Spleen (tissue), 11 donors: ENCODE results near the gene DEFB123. TPM values are rescaled to one million over a fixed set of nuclear protein-coding genes. Genes with fewer than 3 reads are reported as not detected.
"Not testable (repeated sequence)": the region's sequence is repeated elsewhere in the genome, so short reads cannot be mapped to it uniquely, and the experiment has no call there.

Experiments used
- DNase-seq: peaks from one replicate; pipeline ENCODE4 v3.0.0-alpha.2; 2020
- H3K27ac ChIP-seq, 8 donors: fragments of 200-600 bp; sonication (generic) in 7 of 8; 1 replicate in 4 of 8; 2 replicates in 4 of 8; pipeline versions ENCODE4 v1.5.0 to v1.8.0; 2016 to 2021; ENCODE audit warnings: inconsistent platforms in 4 of 8, mild to moderate bottlenecking in 4 of 8, moderate library complexity in 1 of 8
- H3K27me3 ChIP-seq, 7 donors: fragments of 200-600 bp; sonication (generic) in 6 of 7; replicated peaks in 1 of 7; 1 replicate in 4 of 7; 2 replicates in 3 of 7; pipeline versions ENCODE4 v1.5.0 to v1.8.0; 2016 to 2021; ENCODE audit warnings: inconsistent platforms in 3 of 7, mild to moderate bottlenecking in 1 of 7
- H3K36me3 ChIP-seq, 6 donors: fragments of 200-600 bp; sonication (generic) in 5 of 6; 1 replicate in 4 of 6; 2 replicates in 2 of 6; pipeline versions ENCODE4 v1.5.0 to v1.8.0; 2016 to 2021; ENCODE audit warnings: inconsistent platforms in 2 of 6
- H3K4me1 ChIP-seq, 6 donors: fragments of 200-600 bp; sonication (generic) in 5 of 6; 1 replicate in 3 of 6; 2 replicates in 3 of 6; pipeline versions ENCODE4 v1.5.0 to v1.8.0; 2016 to 2021; ENCODE audit warnings: inconsistent platforms in 3 of 6
- H3K4me3 ChIP-seq, 8 donors: fragments of 200-600 bp; sonication (generic) in 7 of 8; 1 replicate in 4 of 8; 2 replicates in 4 of 8; pipeline versions ENCODE4 v1.5.0 to v1.8.0; 2016 to 2021; ENCODE audit warnings: inconsistent platforms in 4 of 8, mild to moderate bottlenecking in 4 of 8, moderate library complexity in 2 of 8
- H3K9me3 ChIP-seq, 8 donors: fragments of 200-600 bp; sonication (generic) in 7 of 8; 1 replicate in 4 of 8; 2 replicates in 4 of 8; pipeline versions ENCODE4 v1.5.0 to v1.8.0; 2016 to 2021; ENCODE audit warnings: inconsistent platforms in 4 of 8
- CTCF ChIP-seq, 11 experiments: fragments of 200-600 bp in 7 of 11; fragments of 450-650 bp in 4 of 11; sonication (generic) in 4 of 11; IDR thresholded peaks in 8 of 11; conservative IDR thresholded peaks in 3 of 11; 1 replicate in 7 of 11; 2 replicates in 4 of 11; pipeline versions ENCODE4 v1.4.0 to v1.8.0; 2016 to 2021; ENCODE audit warnings: antibody characterized with exemption in 11 of 11, inconsistent platforms in 4 of 11, mild to moderate bottlenecking in 1 of 11
- POLR2A ChIP-seq, 3 donors: fragments of 450-650 bp; IDR thresholded peaks; one replicate each; pipeline ENCODE4 v1.5.1; 2017; ENCODE audit warnings: antibody characterized with exemption in 3 of 3, mild to moderate bottlenecking in 1 of 3
- POLR2AphosphoS5 ChIP-seq, 3 donors: sonication (generic); formaldehyde crosslinking; IDR thresholded peaks; one replicate each; pipeline ENCODE4 v1.5.1; 2017; ENCODE audit warnings: antibody characterized with exemption in 3 of 3
- WGBS, 5 donors: extraction: QIAGEN DNeasy Blood & Tissue Kit in 3 of 5; methylation state at CpG; one replicate each; pipeline versions ENCODE4 v1.1.5 to v1.1.7; 2013 to 2018; 5-methylcytosine and 5-hydroxymethylcytosine counted together
- intact Hi-C: fragments of 100-400 bp; cut with DNase I; formaldehyde crosslinking; loops from one replicate; pipeline ENCODE4 v1.15.0; 2023; ENCODE audit warnings: low total_unique reads
- polyA plus RNA-seq, 3 donors: library from polyadenylated mRNA; stranded (reverse); fragments of 200-250 nt; gene quantifications; one replicate each; pipeline ENCODE4 v1.2.1, GENCODE V29; 2013
- total RNA-seq, 7 donors: library from RNA; depleted of rRNA in 3 of 7; stranded (reverse); fragments of >200 nt in 3 of 7; fragmentation: NEBNext Ultra II Directional in 4 of 7; extraction: Animal tissue kit (Norgen Biotek cat#: 25700) in 4 of 7; gene quantifications; one replicate each; pipeline versions ENCODE4 v1.1.0 to v1.2.1, GENCODE V29; 2016 to 2021
- donor health status: healthy with polysubstance abuse.
- donor health status: DM: no; HTN: no; CAD: no; lungs with moderate emphysema.
- donor health status: DM: no; HTN: no; CAD: no.
- donor health status: Bipolar disorder and iron deficiency.
- donor health status: healthy.
- donor health status: DM: no; HTN: no; CAD: no.
- donor health status: DM: yes; HTN: yes; CAD: no.

Gene DEFB123
- total and polyA plus RNA-seq, 10 donors = not detected

GRCh38 chr20:31446084-31446819, 5.8 kb downstream of the DEFB123 start:
- no peaks in the 10 kb centered on the region for H3K4me1 ChIP-seq
- DNase-seq = no peak
- no peak overlapping the region for H3K27ac ChIP-seq
- 72 to 78% (median 74%) methylated on average over 12 of the region's 12 CpGs for WGBS, 5 donors
- H3K36me3 ChIP-seq = no peaks in the 10 kb centered on the region
- H3K9me3 ChIP-seq = no peaks in the 10 kb centered on the region
- intact Hi-C loops = no loop called here
- TF ChIP-seq POLR2A (IDR thresholded peaks at IDR 0.05) = no peak
- no peak for TF ChIP-seq POLR2AphosphoS5 (IDR thresholded peaks at IDR 0.05)
- H3K27me3 ChIP-seq = peaks cover 0 to 14% (median 0%) of the 10 kb centered on the region in 7 donors
- H3K4me3 ChIP-seq = no peak overlapping the region

DNA sequence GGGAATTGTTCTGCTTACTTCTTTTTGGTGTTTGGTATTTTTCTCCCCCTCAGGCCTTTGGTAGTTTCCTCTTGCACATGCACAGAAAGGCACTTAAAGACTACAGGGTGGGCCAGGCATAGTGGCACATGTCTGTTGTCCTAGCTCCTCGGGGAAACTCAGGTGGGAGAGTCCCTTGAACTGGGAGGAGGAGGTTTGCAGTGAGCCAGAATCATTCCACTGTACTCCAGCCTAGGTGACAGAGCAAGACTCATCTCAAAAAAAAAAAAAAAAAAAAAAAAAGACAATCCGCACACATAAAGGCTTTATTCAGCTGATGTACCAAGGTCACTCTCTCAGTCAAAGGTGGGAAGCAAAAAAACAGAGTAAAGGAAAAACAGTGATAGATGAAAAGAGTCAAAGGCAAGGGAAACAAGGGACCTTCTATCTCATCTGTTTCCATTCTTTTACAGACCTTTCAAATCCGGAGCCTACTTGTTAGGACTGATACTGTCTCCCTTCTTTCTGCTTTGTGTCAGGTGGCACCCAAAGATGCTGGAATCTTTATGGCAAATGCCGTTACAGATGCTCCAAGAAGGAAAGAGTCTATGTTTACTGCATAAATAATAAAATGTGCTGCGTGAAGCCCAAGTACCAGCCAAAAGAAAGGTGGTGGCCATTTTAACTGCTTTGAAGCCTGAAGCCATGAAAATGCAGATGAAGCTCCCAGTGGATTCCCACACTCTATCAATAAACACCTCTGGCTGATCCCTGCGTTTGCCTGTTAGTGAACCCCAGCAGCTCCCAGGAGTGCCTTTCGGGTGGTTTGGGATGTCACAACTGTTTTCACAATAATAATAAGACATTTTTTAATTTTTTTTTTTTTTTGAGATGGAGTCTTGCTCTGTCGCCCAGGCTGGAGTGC, 9.3 kb downstream of the DEFB123 start:
- Histone ChIP-seq H3K27ac (no peak overlapping the region), H3K4me1 (no peaks in the 10 kb centered on the region), H3K27me3 (peaks cover 0 to 8% (median 0%) of the 10 kb centered on the region in 7 donors), H3K9me3 (no peaks in the 10 kb centered on the region), H3K4me3 (no peak overlapping the region), H3K36me3 (no peaks in the 10 kb centered on the region)
- no peak for TF ChIP-seq POLR2A (IDR thresholded peaks at IDR 0.05)
- TF ChIP-seq POLR2AphosphoS5 (IDR thresholded peaks at IDR 0.05) = no peak
- TF ChIP-seq CTCF (IDR thresholded peaks at IDR 0.05 in 8 of 11, conservative IDR thresholded peaks at IDR 0.05 in 3 of 11) = no peak
- 69 to 82% (median 71%) methylated on average over 8 of the region's 8 CpGs for WGBS, 5 donors
- intact Hi-C loops = no loop called here
- DNase-seq = no peak

DNA sequence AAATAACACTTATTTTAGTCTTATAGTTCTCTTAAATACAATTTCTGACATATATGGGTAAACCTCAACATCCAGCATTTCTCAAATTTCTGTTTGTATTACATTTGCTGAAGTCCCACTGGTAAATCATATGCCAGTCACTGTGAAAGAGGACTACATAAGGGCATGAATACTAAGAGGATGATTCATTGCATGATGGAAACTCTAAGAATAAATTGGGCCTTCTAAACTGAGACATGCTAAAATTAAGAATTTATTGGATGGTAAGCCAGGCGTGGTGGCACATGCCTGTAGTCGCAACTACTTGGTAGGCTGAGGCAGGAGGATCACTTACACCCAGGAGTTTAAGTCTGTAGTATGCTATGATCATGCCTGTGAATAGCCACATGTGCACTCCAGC, 12.1 kb downstream of the DEFB123 start:
- intact Hi-C loops = no loop called here
- TF ChIP-seq POLR2A (IDR thresholded peaks at IDR 0.05) = no peak
- no peak for TF ChIP-seq POLR2AphosphoS5 (IDR thresholded peaks at IDR 0.05)
- no peak for TF ChIP-seq CTCF (IDR thresholded peaks at IDR 0.05 in 8 of 11, conservative IDR thresholded peaks at IDR 0.05 in 3 of 11)
- H3K4me1 ChIP-seq = no peaks in the 10 kb centered on the region
- no peaks in the 10 kb centered on the region for H3K9me3 ChIP-seq
- no peak overlapping the region for H3K27ac ChIP-seq
- peaks cover 0 to 18% (median 0%) of the 10 kb centered on the region in 7 donors for H3K27me3 ChIP-seq
- no peaks in the 10 kb centered on the region for H3K36me3 ChIP-seq
- no peak for DNase-seq
- 72 to 86% (median 82%) methylated on average over 2 of the region's 2 CpGs for WGBS, 5 donors
- H3K4me3 ChIP-seq = no peak overlapping the region

GRCh38 chr20:31454361-31454760, 13.9 kb downstream of the DEFB123 start:
- Histone ChIP-seq H3K36me3 (no peaks in the 10 kb centered on the region), H3K4me3 (no peak overlapping the region), H3K27me3 (peaks cover 0 to 30% (median 0%) of the 10 kb centered on the region in 7 donors), H3K9me3 (no peaks in the 10 kb centered on the region), H3K4me1 (no peaks in the 10 kb centered on the region), H3K27ac (no peak overlapping the region)
- no peak for TF ChIP-seq CTCF (IDR thresholded peaks at IDR 0.05 in 8 of 11, conservative IDR thresholded peaks at IDR 0.05 in 3 of 11)
- TF ChIP-seq POLR2AphosphoS5 (IDR thresholded peaks at IDR 0.05) = no peak
- no peak for TF ChIP-seq POLR2A (IDR thresholded peaks at IDR 0.05)
- intact Hi-C loops = no loop called here
- DNase-seq = no peak
- 84 to 95% (median 89%) methylated on average over 1 of the region's 1 CpG for WGBS, 5 donors

DNA sequence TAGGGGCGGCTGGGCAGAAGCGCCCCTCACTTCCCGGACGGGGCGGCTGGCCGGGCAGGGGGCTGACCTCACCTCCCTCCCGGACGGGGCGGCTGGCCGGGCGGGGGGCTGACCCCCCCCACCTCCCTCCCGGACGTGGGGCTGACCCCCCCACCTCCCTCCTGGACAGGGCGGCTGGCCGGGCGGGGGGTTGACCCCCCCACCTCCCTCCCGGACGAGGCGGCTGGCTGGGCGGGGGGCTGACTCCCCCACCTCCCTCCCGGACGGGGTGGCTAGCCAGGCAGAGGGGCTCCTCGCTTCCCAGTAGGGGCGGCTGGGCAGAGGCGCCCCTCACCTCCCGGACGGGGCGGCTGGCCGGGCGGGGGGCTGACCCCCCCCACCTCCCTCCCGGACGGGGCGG, 30.5 kb downstream of the DEFB123 start:
- H3K27ac ChIP-seq, H3K4me3 ChIP-seq, DNase-seq, intact Hi-C loops, H3K36me3 ChIP-seq, H3K9me3 ChIP-seq: not testable (repeated sequence)
- H3K27me3 ChIP-seq = peaks cover 0 to 21% (median 12%) of the 10 kb centered on the region in 7 donors
- H3K4me1 ChIP-seq = peaks cover 5 to 23% (median 15%) of the 10 kb centered on the region in 6 donors
- whole genome bisulfite sequencing, 5 donors = 94 to 98% (median 95%) methylated on average over 3 to 22 of the region's 33 CpGs; no CpG with 5 or more reads in 2 of the 5 donors
